ENCODE data around the gene SYCP2. TPM values are rescaled to one million over a fixed set of nuclear protein-coding genes. Genes with fewer than 3 reads are reported as not detected.

Gene SYCP2
- total RNA-seq, 6 experiments from 2014 or later = 0.23 to 1.1 (median 0.56) TPM

GRCh38 chr20:59822291-59823029, 111.0 kb downstream of the SYCP2 start:
- Mint-ChIP-seq H3K36me3 (ENCODE audit: low read depth) (peaks cover 5% of the 10 kb centered on the region; the same call in 1 of the 2 replicates), H3K9me3 (peaks cover 61% of the 10 kb centered on the region), H3K27ac (no peak overlapping the region), H3K4me3 (no peak overlapping the region), H3K27me3 (ENCODE audit: insufficient read depth) (no peaks in the 10 kb centered on the region; the same call in none of the 2 replicates), H3K4me1 (ENCODE audit: low read depth) (no peaks in the 10 kb centered on the region)
- no peak for TF ChIP-seq CTCF (IDR thresholded peaks at IDR 0.05)
- no peak for DNase-seq

DNA sequence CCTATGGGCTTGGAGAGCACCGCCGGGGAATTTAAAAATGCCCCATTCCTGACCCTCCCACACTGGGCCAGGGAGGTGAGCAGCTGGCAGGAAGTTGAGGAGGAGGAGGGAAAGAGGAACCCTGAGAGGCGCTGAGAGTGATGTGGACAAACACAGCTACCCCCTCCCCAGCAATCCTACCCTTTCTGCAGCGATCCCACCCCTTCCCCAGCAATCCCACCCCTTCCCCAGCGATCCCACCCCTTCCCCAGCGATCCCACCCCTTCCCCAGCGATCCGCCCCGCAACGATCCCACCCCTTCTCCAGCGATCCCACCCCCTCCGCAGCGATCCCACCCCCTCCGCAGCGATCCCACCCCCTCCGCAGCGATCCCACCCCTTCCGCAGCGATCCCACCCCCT, 111.6 kb downstream of the SYCP2 start:
- Mint-ChIP-seq H3K27me3 (ENCODE audit: insufficient read depth) (no peaks in the 10 kb centered on the region; the same call in none of the 2 replicates), H3K27ac (no peak overlapping the region), H3K4me1 (ENCODE audit: low read depth) (no peaks in the 10 kb centered on the region), H3K9me3 (peaks cover 56% of the 10 kb centered on the region), H3K36me3 (ENCODE audit: low read depth) (peaks cover 4% of the 10 kb centered on the region; the same call in 1 of the 2 replicates), H3K4me3 (no peak overlapping the region)
- no peak for TF ChIP-seq CTCF (IDR thresholded peaks at IDR 0.05)
- no peak for DNase-seq

- Mint-ChIP-seq H3K4me1 (ENCODE audit: low read depth) (no peaks in the 10 kb centered on the region), H3K27me3 (ENCODE audit: insufficient read depth) (no peaks in the 10 kb centered on the region), H3K27ac (no peak overlapping the region), H3K36me3 (ENCODE audit: low read depth) (no peaks in the 10 kb centered on the region), H3K4me3 (no peak overlapping the region), H3K9me3 (peaks cover 50% of the 10 kb centered on the region)
- no peak for TF ChIP-seq CTCF (IDR thresholded peaks at IDR 0.05)
- DNase-seq = no peak
Observed at GRCh38 chr20:59821201-59821600, 112.2 kb downstream of the SYCP2 start.

- TF ChIP-seq CTCF (IDR thresholded peaks at IDR 0.05) = no peak
- H3K4me3 Mint-ChIP-seq = no peak overlapping the region
- no peaks in the 10 kb centered on the region for H3K36me3 Mint-ChIP-seq (ENCODE audit: low read depth)
- H3K4me1 Mint-ChIP-seq (ENCODE audit: low read depth) = no peaks in the 10 kb centered on the region
- no peaks in the 10 kb centered on the region for H3K27me3 Mint-ChIP-seq (ENCODE audit: insufficient read depth)
- DNase-seq = no peak
- H3K9me3 Mint-ChIP-seq = peaks cover 49% of the 10 kb centered on the region
- no peak overlapping the region for H3K27ac Mint-ChIP-seq
Observed at GRCh38 chr20:59820204-59821041, 113.0 kb downstream of the SYCP2 start.

- peaks cover 52% of the 10 kb centered on the region for H3K9me3 Mint-ChIP-seq
- H3K36me3 Mint-ChIP-seq (ENCODE audit: low read depth) = no peaks in the 10 kb centered on the region
- H3K27ac Mint-ChIP-seq = no peak overlapping the region
- H3K27me3 Mint-ChIP-seq (ENCODE audit: insufficient read depth) = no peaks in the 10 kb centered on the region; the same call in 1 of the 2 replicates
- no peak for DNase-seq
- no peaks in the 10 kb centered on the region for H3K4me1 Mint-ChIP-seq (ENCODE audit: low read depth)
- no peak for TF ChIP-seq CTCF (IDR thresholded peaks at IDR 0.05)
- no peak overlapping the region for H3K4me3 Mint-ChIP-seq
Observed at GRCh38 chr20:59819496-59820203, 113.8 kb downstream of the SYCP2 start.
